Calu3 (cell line): ENCODE data around the gene BRI3BP. TPM values are rescaled to one million over a fixed set of nuclear protein-coding genes. Genes with fewer than 3 reads are reported as not detected.
"Not testable (repeated sequence)": the region's sequence is repeated elsewhere in the genome, so short reads cannot be mapped to it uniquely, and the experiment has no call there.

Experiments
- BruUV-seq: library from RNA; stranded (reverse); fragments of 400-500 nt; replicated peaks from 2 replicates; lab custom pipeline; 2021; lab: Mats Ljungman, UMichigan
- CTCF ChIA-PET: fragments of 300-600 bp; sonication (Branson Sonifier 250); formaldehyde crosslinking; loops from one replicate; lab custom pipeline; 2022; ENCODE audit warnings: antibody characterized with exemption; lab: Charles Lee
- DNase-seq: peaks from one replicate; pipeline ENCODE4 v3.0.0; 2022
- H3K27ac Mint-ChIP-seq: one replicate; pipeline ENCODE4 v1.8.0; 2022; ENCODE audit warnings: mixed read lengths; ENCODE audit not compliant: unreplicated experiment
- H3K27me3 Mint-ChIP-seq: one replicate; pipeline ENCODE4 v1.8.0; 2022; ENCODE audit warnings: mixed read lengths; ENCODE audit not compliant: unreplicated experiment
- H3K36me3 Mint-ChIP-seq: one replicate; pipeline ENCODE4 v1.8.0; 2022; ENCODE audit warnings: mild to moderate bottlenecking, moderate library complexity, mixed read lengths; ENCODE audit not compliant: insufficient read depth, unreplicated experiment
- H3K4me1 Mint-ChIP-seq: one replicate; pipeline ENCODE4 v1.8.0; 2022; ENCODE audit warnings: mild to moderate bottlenecking, low read depth, mixed read lengths; ENCODE audit not compliant: unreplicated experiment
- H3K4me3 Mint-ChIP-seq: one replicate; pipeline ENCODE4 v1.8.0; 2022; ENCODE audit warnings: mild to moderate bottlenecking, low read depth, moderate library complexity, mixed read lengths; ENCODE audit not compliant: unreplicated experiment
- H3K9me3 Mint-ChIP-seq: one replicate; pipeline ENCODE4 v1.8.0; 2022; ENCODE audit warnings: low read depth, mixed read lengths; ENCODE audit not compliant: unreplicated experiment
- CTCF ChIP-seq: fragments of 200-600 bp; IDR thresholded peaks from one replicate; pipeline ENCODE4 v1.8.0; 2022; ENCODE audit warnings: antibody characterized with exemption; ENCODE audit not compliant: unreplicated experiment
- intact Hi-C: fragments of 100-400 bp; cut with micrococcal nuclease; formaldehyde crosslinking; loops from one replicate; pipeline ENCODE4 v1.10.0; 2022; ENCODE audit not compliant: unreplicated experiment
- total RNA-seq: library from RNA; stranded (reverse); gene quantifications from 2 replicates; pipeline ENCODE4 v1.2.3, GENCODE V29; 2022

BRI3BP gene
- total RNA-seq, 1 experiment from 2014 or later, result 94.0 TPM

GRCh38 chr12:124975276-124975675 is 18.2 kb upstream of the BRI3BP start:
- Mint-ChIP-seq H3K4me3 (no peak overlapping the region), H3K36me3 (peaks cover 54% of the 10 kb centered on the region), H3K9me3 (no peaks in the 10 kb centered on the region), H3K27me3 (no peaks in the 10 kb centered on the region), H3K27ac (no peak overlapping the region), H3K4me1 (no peaks in the 10 kb centered on the region)
- BruUV-seq, result no TSS peak
- intact Hi-C loops, result no loop called here
- DNase-seq, result no peak
- CTCF ChIA-PET, result no interaction called here
- no peak for TF ChIP-seq CTCF

- Mint-ChIP-seq H3K27me3 (no peaks in the 10 kb centered on the region), H3K9me3 (no peaks in the 10 kb centered on the region), H3K36me3 (peaks cover 55% of the 10 kb centered on the region), H3K4me3 (no peak overlapping the region), H3K27ac (no peak overlapping the region), H3K4me1 (no peaks in the 10 kb centered on the region)
- no peak for TF ChIP-seq CTCF
- no peak for DNase-seq
- BruUV-seq, result no TSS peak
- intact Hi-C loops, result no loop called here
- CTCF ChIA-PET, result no interaction called here
Measured at GRCh38 chr12:124976999-124977398, 16.4 kb upstream of the BRI3BP start.

GRCh38 chr12:124979568-124979967 is 13.9 kb upstream of the BRI3BP start:
- no peak overlapping the region for H3K27ac Mint-ChIP-seq
- BruUV-seq, result no TSS peak
- CTCF ChIA-PET, result no interaction called here
- no peaks in the 10 kb centered on the region for H3K4me1 Mint-ChIP-seq
- no peak overlapping the region for H3K4me3 Mint-ChIP-seq
- TF ChIP-seq CTCF, result no peak
- H3K27me3 Mint-ChIP-seq, result no peaks in the 10 kb centered on the region
- no peaks in the 10 kb centered on the region for H3K9me3 Mint-ChIP-seq
- DNase-seq, result no peak
- peaks cover 47% of the 10 kb centered on the region for H3K36me3 Mint-ChIP-seq
- intact Hi-C loops, result no loop called here

- Mint-ChIP-seq H3K9me3 (no peaks in the 10 kb centered on the region), H3K4me1 (no peaks in the 10 kb centered on the region), H3K27ac (no peak overlapping the region), H3K36me3 (peaks cover 47% of the 10 kb centered on the region), H3K27me3 (no peaks in the 10 kb centered on the region), H3K4me3 (no peak overlapping the region)
- CTCF ChIA-PET, result no interaction called here
- intact Hi-C loops, result no loop called here
- TF ChIP-seq CTCF, result no peak
- BruUV-seq, result no TSS peak
- DNase-seq, result no peak
Measured at GRCh38 chr12:124980098-124980892, 13.2 kb upstream of the BRI3BP start.

- H3K36me3 Mint-ChIP-seq, result peaks cover 61% of the 10 kb centered on the region
- H3K9me3 Mint-ChIP-seq, CTCF ChIA-PET, DNase-seq, intact Hi-C loops, H3K4me3 Mint-ChIP-seq, H3K27me3 Mint-ChIP-seq, H3K27ac Mint-ChIP-seq, BruUV-seq: not testable (repeated sequence)
- H3K4me1 Mint-ChIP-seq, result peaks cover 14% of the 10 kb centered on the region
Measured at GRCh38 chr12:124986876-124987275, 6.6 kb upstream of the BRI3BP start.
